H1 (cell line): ENCODE results near the gene KSR2. TPM values are rescaled to one million over a fixed set of nuclear protein-coding genes. Genes with fewer than 3 reads are reported as not detected.

Experiments
- BRCA1 ChIP-seq: IDR thresholded peaks from 2 replicates; pipeline ENCODE4 v1.6.1; 2012; ENCODE audit warnings: low read depth, low read length, improper control_type of control experiment
- JUND ChIP-seq: IDR thresholded peaks from 2 replicates; pipeline ENCODE4 v1.6.1; 2011; ENCODE audit warnings: mild to moderate bottlenecking, improper control_type of control experiment, low read length
- KDM1A ChIP-seq: fragments of 200-600, 300-600 bp; sonication (generic); IDR thresholded peaks from 2 replicates; pipeline ENCODE4 v1.7.1; 2016; ENCODE audit warnings: mild to moderate bottlenecking, low read length, borderline replicate concordance
- KDM5A ChIP-seq: fragments of 200-600 bp; IDR thresholded peaks from 2 replicates; pipeline ENCODE4 v1.7.1; 2012; ENCODE audit warnings: mild to moderate bottlenecking, low read length, inconsistent platforms, mixed read lengths
- TCF12 ChIP-seq: IDR thresholded peaks from 2 replicates; pipeline ENCODE4 v1.6.1; 2011; ENCODE audit warnings: low read depth, mild to moderate bottlenecking, low read length
- polyA plus RNA-seq, 7 experiments: library from polyadenylated mRNA; depleted of rRNA in 3 of 7; stranded (reverse) in 5 of 7; unstranded in 2 of 7; fragments of >200 nt in 5 of 7; fragments of 200-250 nt in 2 of 7; gene quantifications; 1 replicate in 5 of 7; 2 replicates in 1 of 7; 4 replicates in 1 of 7; pipeline versions ENCODE4 v1.2.1 to v1.2.3, GENCODE V29; 2011 to 2013; ENCODE audit warnings: missing spikeins in 2 of 7, mixed read lengths in 2 of 7
- total RNA-seq: library from RNA; stranded (reverse); fragmentation: NEBNext Ultra II Directional; extraction: Animal tissue kit (Norgen Biotek cat#: 25700); gene quantifications from 2 replicates; pipeline ENCODE4 v1.2.1, GENCODE V29; 2021
- TF ChIP-seq, protein P1 (sequence below): fragments of 300-600 bp; sonication (generic); IDR thresholded peaks from 2 replicates; pipeline ENCODE4 v1.7.1; 2012; ENCODE audit warnings: low read length, moderate library complexity, mild to moderate bottlenecking, inconsistent platforms; ENCODE audit not compliant: insufficient replicate concordance

KSR2 gene
- total and polyA plus RNA-seq, 2 of the 8 experiments (the other 6 are each of a cell fraction or from before 2014, with no cell fraction given): 0.74 to 2.2 TPM

- TF ChIP-seq, protein P1, sequence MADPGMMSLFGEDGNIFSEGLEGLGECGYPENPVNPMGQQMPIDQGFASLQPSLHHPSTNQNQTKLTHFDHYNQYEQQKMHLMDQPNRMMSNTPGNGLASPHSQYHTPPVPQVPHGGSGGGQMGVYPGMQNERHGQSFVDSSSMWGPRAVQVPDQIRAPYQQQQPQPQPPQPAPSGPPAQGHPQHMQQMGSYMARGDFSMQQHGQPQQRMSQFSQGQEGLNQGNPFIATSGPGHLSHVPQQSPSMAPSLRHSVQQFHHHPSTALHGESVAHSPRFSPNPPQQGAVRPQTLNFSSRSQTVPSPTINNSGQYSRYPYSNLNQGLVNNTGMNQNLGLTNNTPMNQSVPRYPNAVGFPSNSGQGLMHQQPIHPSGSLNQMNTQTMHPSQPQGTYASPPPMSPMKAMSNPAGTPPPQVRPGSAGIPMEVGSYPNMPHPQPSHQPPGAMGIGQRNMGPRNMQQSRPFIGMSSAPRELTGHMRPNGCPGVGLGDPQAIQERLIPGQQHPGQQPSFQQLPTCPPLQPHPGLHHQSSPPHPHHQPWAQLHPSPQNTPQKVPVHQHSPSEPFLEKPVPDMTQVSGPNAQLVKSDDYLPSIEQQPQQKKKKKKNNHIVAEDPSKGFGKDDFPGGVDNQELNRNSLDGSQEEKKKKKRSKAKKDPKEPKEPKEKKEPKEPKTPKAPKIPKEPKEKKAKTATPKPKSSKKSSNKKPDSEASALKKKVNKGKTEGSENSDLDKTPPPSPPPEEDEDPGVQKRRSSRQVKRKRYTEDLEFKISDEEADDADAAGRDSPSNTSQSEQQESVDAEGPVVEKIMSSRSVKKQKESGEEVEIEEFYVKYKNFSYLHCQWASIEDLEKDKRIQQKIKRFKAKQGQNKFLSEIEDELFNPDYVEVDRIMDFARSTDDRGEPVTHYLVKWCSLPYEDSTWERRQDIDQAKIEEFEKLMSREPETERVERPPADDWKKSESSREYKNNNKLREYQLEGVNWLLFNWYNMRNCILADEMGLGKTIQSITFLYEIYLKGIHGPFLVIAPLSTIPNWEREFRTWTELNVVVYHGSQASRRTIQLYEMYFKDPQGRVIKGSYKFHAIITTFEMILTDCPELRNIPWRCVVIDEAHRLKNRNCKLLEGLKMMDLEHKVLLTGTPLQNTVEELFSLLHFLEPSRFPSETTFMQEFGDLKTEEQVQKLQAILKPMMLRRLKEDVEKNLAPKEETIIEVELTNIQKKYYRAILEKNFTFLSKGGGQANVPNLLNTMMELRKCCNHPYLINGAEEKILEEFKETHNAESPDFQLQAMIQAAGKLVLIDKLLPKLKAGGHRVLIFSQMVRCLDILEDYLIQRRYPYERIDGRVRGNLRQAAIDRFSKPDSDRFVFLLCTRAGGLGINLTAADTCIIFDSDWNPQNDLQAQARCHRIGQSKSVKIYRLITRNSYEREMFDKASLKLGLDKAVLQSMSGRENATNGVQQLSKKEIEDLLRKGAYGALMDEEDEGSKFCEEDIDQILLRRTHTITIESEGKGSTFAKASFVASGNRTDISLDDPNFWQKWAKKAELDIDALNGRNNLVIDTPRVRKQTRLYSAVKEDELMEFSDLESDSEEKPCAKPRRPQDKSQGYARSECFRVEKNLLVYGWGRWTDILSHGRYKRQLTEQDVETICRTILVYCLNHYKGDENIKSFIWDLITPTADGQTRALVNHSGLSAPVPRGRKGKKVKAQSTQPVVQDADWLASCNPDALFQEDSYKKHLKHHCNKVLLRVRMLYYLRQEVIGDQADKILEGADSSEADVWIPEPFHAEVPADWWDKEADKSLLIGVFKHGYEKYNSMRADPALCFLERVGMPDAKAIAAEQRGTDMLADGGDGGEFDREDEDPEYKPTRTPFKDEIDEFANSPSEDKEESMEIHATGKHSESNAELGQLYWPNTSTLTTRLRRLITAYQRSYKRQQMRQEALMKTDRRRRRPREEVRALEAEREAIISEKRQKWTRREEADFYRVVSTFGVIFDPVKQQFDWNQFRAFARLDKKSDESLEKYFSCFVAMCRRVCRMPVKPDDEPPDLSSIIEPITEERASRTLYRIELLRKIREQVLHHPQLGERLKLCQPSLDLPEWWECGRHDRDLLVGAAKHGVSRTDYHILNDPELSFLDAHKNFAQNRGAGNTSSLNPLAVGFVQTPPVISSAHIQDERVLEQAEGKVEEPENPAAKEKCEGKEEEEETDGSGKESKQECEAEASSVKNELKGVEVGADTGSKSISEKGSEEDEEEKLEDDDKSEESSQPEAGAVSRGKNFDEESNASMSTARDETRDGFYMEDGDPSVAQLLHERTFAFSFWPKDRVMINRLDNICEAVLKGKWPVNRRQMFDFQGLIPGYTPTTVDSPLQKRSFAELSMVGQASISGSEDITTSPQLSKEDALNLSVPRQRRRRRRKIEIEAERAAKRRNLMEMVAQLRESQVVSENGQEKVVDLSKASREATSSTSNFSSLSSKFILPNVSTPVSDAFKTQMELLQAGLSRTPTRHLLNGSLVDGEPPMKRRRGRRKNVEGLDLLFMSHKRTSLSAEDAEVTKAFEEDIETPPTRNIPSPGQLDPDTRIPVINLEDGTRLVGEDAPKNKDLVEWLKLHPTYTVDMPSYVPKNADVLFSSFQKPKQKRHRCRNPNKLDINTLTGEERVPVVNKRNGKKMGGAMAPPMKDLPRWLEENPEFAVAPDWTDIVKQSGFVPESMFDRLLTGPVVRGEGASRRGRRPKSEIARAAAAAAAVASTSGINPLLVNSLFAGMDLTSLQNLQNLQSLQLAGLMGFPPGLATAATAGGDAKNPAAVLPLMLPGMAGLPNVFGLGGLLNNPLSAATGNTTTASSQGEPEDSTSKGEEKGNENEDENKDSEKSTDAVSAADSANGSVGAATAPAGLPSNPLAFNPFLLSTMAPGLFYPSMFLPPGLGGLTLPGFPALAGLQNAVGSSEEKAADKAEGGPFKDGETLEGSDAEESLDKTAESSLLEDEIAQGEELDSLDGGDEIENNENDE: no peak
- TF ChIP-seq TCF12 (no peak), JUND (no peak), KDM1A (no peak), BRCA1 (no peak), KDM5A (no peak)
Measured at GRCh38 chr12:117577122-117577657, 391.6 kb downstream of the KSR2 start (continued).
